ENCODE results near the gene DPYD.

- TF ChIP-seq CTCF (conservative IDR thresholded peaks at IDR 0.05; ENCODE audit: low read depth, low read length) (no peak), EZH2 (IDR thresholded peaks at IDR 0.05; ENCODE audit: low read length, unreplicated experiment) (no peak), EZH2phosphoT487 (IDR thresholded peaks at IDR 0.05; ENCODE audit: borderline replicate concordance, low read length) (no peak)
Measured at GRCh38 chr1:97084546-97084945, 836.3 kb downstream of the DPYD start.

Measured in PC-3 (cell line).